ENCODE results near the gene SLC27A4. TPM values are rescaled to one million over a fixed set of nuclear protein-coding genes. Genes with fewer than 3 reads are reported as not detected.

SLC27A4 gene
- total and polyA plus RNA-seq, 3 donors from 2014 or later: 32.8 to 38.0 (median 37.1) TPM

DNA sequence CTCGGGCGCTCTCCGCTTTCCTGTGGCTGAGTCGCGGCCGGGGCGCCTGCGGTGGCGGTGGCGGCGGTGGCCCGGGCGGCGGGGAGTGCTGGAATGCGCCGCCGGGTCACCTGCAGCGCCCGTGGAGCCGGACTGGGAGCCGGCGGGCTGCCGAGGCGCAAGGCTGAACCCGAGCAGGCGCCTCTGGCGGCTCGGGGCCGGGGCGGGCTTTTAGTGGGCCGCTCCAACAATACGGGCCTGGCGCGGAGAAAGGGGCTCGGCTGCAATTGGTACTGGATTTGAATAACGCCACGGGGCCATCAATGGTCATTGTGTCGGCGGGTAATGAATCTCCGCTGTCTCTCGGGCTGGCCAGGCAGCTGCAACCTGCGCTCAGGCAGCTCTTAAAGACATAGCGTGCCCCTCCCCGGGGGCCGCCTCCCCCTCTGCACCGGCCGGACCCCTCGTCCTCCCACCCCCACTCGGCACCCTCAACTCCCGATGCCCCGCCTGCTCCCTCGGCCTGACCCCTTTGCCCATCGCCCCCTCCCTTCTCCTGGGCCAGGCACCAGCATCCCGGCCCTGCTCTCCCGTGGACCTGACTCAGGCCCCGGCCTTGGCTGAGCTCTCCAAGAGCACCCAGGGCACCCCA lies 52.9 kb downstream of the SLC27A4 start:
- TF ChIP-seq POLR2A (IDR thresholded peaks at IDR 0.05): no peak
- intact Hi-C loops (cut with DNase I; ENCODE audit: low total_unique reads): no loop called here
- Histone ChIP-seq H3K4me3 (no peak overlapping the region), H3K9me3 (no peaks in the 10 kb centered on the region), H3K27ac (no peak overlapping the region), H3K36me3 (ENCODE audit: low read depth, missing control alignments) (no peaks in the 10 kb centered on the region), H3K27me3 (no peaks in the 10 kb centered on the region), H3K4me1 (no peaks in the 10 kb centered on the region)
- WGBS, 2 donors: 73% methylated on average over 54 of the region's 56 CpGs; no CpG with 5 or more reads in 1 of the 2 donors
- DNase-seq: no peak

- TF ChIP-seq CTCF (IDR thresholded peaks at IDR 0.05) (no peak), POLR2A (IDR thresholded peaks at IDR 0.05) (no peak)
- no peaks in the 10 kb centered on the region for H3K9me3 ChIP-seq
- no peaks in the 10 kb centered on the region for H3K4me1 ChIP-seq
- intact Hi-C loops (cut with DNase I; ENCODE audit: low total_unique reads): no loop called here
- no peak overlapping the region for H3K4me3 ChIP-seq
- DNase-seq: no peak
- WGBS, 2 donors: 58% methylated on average over 7 of the region's 7 CpGs; no CpG with 5 or more reads in 1 of the 2 donors
- H3K27ac ChIP-seq: no peak overlapping the region
- no peaks in the 10 kb centered on the region for H3K27me3 ChIP-seq
- no peaks in the 10 kb centered on the region for H3K36me3 ChIP-seq (ENCODE audit: low read depth, missing control alignments)
Observed at GRCh38 chr9:128393970-128394369, 53.6 kb downstream of the SLC27A4 start.

DNA sequence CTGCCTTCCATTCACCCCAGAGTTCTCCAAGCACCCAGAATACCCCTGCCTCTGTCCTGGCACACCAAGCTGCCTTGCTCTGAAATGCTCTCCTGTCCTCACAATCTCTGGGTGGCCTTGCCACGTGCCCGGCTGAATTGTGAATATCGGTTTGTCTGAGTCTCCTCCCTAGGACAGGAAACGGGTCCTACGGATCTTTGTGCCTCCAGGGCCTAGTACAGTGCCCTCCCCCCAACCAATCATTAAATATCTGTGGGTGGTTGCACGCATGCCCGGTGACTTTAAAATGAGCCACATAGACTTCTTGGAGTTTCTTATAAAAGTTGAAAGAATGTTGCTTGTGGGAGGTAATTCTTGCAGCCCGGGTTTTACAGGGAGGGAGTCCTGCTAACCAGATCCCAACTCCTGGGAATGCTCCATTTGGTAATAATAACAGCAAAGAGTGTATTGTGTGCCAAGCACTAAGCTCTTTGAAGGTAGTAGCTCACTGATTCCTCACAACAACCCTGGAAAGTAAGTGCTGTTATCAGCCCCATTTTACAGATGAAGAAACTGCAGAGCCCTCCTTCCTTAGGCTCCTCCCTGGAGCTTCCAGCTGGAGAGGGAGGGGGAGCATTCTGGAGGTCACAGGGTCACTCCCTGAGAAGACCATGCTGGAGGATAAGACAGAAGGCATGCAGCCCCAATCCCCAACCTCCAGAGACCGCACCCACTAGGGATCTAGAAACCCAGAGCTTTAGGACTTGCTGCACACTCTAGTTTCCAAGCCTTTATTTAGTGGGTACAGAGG lies 54.2 kb downstream of the SLC27A4 start:
- 41 to 53% methylated on average over 8 to 9 of the region's 9 CpGs for WGBS, 2 donors
- H3K4me1 ChIP-seq: no peaks in the 10 kb centered on the region
- no peaks in the 10 kb centered on the region for H3K27me3 ChIP-seq
- H3K4me3 ChIP-seq: no peak overlapping the region
- no peak for TF ChIP-seq POLR2A (IDR thresholded peaks at IDR 0.05)
- TF ChIP-seq CTCF (IDR thresholded peaks at IDR 0.05): no peak
- H3K36me3 ChIP-seq (ENCODE audit: low read depth, missing control alignments): no peaks in the 10 kb centered on the region
- intact Hi-C loops (cut with DNase I; ENCODE audit: low total_unique reads): no loop called here
- H3K27ac ChIP-seq: no peak overlapping the region
- DNase-seq: no peak
- no peaks in the 10 kb centered on the region for H3K9me3 ChIP-seq

DNA sequence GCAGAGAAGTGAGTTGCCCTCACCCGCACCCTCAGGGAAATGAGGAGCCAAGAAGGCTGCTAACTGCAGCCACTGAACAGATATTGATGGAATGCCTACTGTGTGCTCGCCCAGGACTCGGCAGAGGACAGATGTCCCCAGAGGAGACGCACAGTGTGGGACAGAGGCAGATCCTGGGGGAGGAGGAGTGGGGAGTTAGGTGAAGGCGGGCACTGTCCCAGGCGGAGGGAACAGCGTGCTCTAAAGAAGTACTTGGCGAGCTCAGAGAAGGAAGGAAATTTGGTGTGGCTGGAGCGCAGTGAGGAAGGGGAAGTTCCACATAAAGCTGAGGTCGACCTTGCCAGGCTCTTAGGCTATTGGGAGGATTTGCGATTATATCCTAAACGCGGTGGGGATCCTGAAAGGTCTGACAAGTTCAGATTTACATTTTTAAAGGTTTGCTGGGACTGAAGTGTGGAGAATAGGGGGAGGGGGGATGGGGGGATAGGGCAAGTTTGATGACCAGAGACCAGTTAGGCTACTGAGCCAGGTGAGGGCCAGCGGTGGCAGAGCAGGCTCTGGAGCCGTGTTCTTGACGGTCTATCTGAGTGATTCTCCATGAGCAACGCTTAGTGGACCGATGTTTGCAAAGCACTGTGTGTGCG lies 56.8 kb downstream of the SLC27A4 start:
- no peak overlapping the region for H3K27ac ChIP-seq
- H3K27me3 ChIP-seq: no peaks in the 10 kb centered on the region
- peak; percentile 34 for DNase-seq
- no peak for TF ChIP-seq POLR2A (IDR thresholded peaks at IDR 0.05)
- TF ChIP-seq CTCF (IDR thresholded peaks at IDR 0.05): no peak
- no peak overlapping the region for H3K4me3 ChIP-seq
- H3K36me3 ChIP-seq (ENCODE audit: low read depth, missing control alignments): no peaks in the 10 kb centered on the region
- no peaks in the 10 kb centered on the region for H3K9me3 ChIP-seq
- intact Hi-C loops (cut with DNase I; ENCODE audit: low total_unique reads): no loop called here
- no peaks in the 10 kb centered on the region for H3K4me1 ChIP-seq
- WGBS, 2 donors: 28 to 35% methylated on average over 19 of the region's 19 CpGs

DNA sequence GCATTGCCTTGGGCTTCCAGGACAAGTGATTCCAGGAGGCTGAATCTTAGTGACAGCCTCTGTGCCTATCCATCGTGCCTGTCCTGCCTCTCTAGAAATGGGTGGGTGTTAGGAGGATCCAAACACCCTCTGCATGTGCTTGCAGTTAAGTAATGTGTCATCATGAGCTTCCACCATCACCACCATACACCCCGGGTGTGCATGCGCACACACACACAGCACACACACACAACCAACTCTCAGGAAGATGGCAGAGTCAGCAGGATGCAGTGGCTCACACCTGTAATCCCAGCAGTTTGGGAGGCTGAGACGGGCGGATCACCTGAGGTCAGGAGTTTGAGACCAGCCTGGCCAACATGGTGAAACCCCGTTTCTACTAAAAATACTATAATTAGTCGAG lies 57.5 kb downstream of the SLC27A4 start:
- H3K9me3 ChIP-seq: no peaks in the 10 kb centered on the region
- no peaks in the 10 kb centered on the region for H3K36me3 ChIP-seq (ENCODE audit: low read depth, missing control alignments)
- no peaks in the 10 kb centered on the region for H3K27me3 ChIP-seq
- intact Hi-C loops (cut with DNase I; ENCODE audit: low total_unique reads): no loop called here
- H3K27ac ChIP-seq: no peak overlapping the region
- H3K4me3 ChIP-seq: no peak overlapping the region
- DNase-seq: no peak
- no peak for TF ChIP-seq CTCF (IDR thresholded peaks at IDR 0.05)
- no peaks in the 10 kb centered on the region for H3K4me1 ChIP-seq
- WGBS, 2 donors: 75 to 76% methylated on average over 6 to 7 of the region's 7 CpGs
